MCF 10A (cell line): ENCODE measurements around the gene TLE6. TPM values are rescaled to one million over a fixed set of nuclear protein-coding genes. Genes with fewer than 3 reads are reported as not detected.

Experiments used
- BruUV-seq: library from RNA; stranded (reverse); fragments of 400-500 nt; replicated peaks from 2 replicates; lab custom pipeline; 2021; lab: Mats Ljungman, UMichigan
- CTCF ChIA-PET: fragments of 300-600 bp; sonication (Branson Sonifier 250); formaldehyde crosslinking; extraction: SDS; loops from one replicate; lab custom pipeline; 2021; ENCODE audit warnings: antibody characterized with exemption, inconsistent platforms; lab: Yijun Ruan, JAX
- POLR2A ChIA-PET: fragments of 300-600, 350-650 bp; sonication (Branson Sonifier 250); formaldehyde crosslinking; extraction: SDS; loops from one replicate; lab custom pipeline; 2020; ENCODE audit warnings: antibody characterized with exemption, inconsistent platforms; lab: Yijun Ruan, JAX
- DNase-seq: peaks from one replicate; pipeline ENCODE4 v3.0.0-alpha.2; 2018; ENCODE audit not compliant: unreplicated experiment
- H3K27ac Mint-ChIP-seq: one replicate; pipeline ENCODE4 v1.8.0; 2022; ENCODE audit warnings: mild to moderate bottlenecking, low read depth, mixed read lengths; ENCODE audit not compliant: unreplicated experiment
- H3K27me3 Mint-ChIP-seq: one replicate; pipeline ENCODE4 v1.8.0; 2022; ENCODE audit warnings: mixed read lengths; ENCODE audit not compliant: insufficient read depth, unreplicated experiment
- H3K36me3 Mint-ChIP-seq: one replicate; pipeline ENCODE4 v1.8.0; 2022; ENCODE audit warnings: mild to moderate bottlenecking, moderate library complexity, mixed read lengths; ENCODE audit not compliant: insufficient read depth, unreplicated experiment
- H3K4me1 Mint-ChIP-seq: one replicate; pipeline ENCODE4 v1.8.0; 2022; ENCODE audit warnings: mixed read lengths; ENCODE audit not compliant: insufficient read depth, unreplicated experiment
- H3K4me3 Mint-ChIP-seq: one replicate; pipeline ENCODE4 v1.8.0; 2022; ENCODE audit warnings: mild to moderate bottlenecking, moderate library complexity, mixed read lengths; ENCODE audit not compliant: unreplicated experiment
- H3K9me3 Mint-ChIP-seq: one replicate; pipeline ENCODE4 v1.8.0; 2022; ENCODE audit warnings: mixed read lengths; ENCODE audit not compliant: unreplicated experiment
- CTCF ChIP-seq: fragments of 200-600 bp; IDR thresholded peaks from one replicate; pipeline ENCODE4 v1.8.0; 2022; ENCODE audit warnings: antibody characterized with exemption, mild to moderate bottlenecking; ENCODE audit not compliant: unreplicated experiment
- intact Hi-C: fragments of 100-400 bp; cut with micrococcal nuclease; formaldehyde crosslinking; loops from 2 replicates; pipeline ENCODE4 v1.14.1; 2022
- total RNA-seq: library from RNA; stranded (reverse); gene quantifications from 2 replicates; pipeline ENCODE4 v1.2.3, GENCODE V29; 2022

TLE6 gene
- total RNA-seq, 1 experiment from 2014 or later: 0.89 TPM

GRCh38 chr19:3026768-3027167 is 49.4 kb downstream of the TLE6 start:
- Mint-ChIP-seq H3K27ac (no peak overlapping the region), H3K36me3 (no peaks in the 10 kb centered on the region), H3K27me3 (no peaks in the 10 kb centered on the region), H3K9me3 (no peaks in the 10 kb centered on the region), H3K4me3 (no peak overlapping the region), H3K4me1 (no peaks in the 10 kb centered on the region)
- ChIA-PET POLR2A (interaction anchor here (1.3 kb wide), 1 partner anchor 9 kb away, joined by 3 read pairs; no protein-coding TSS in a partner anchor), CTCF (interaction anchor here (0.6 kb wide), 1 partner anchor 402 kb away, joined by 3 read pairs; no protein-coding TSS in a partner anchor)
- TF ChIP-seq CTCF: no peak
- intact Hi-C loops: no loop called here
- DNase-seq: no peak
- no TSS peak for BruUV-seq

DNA sequence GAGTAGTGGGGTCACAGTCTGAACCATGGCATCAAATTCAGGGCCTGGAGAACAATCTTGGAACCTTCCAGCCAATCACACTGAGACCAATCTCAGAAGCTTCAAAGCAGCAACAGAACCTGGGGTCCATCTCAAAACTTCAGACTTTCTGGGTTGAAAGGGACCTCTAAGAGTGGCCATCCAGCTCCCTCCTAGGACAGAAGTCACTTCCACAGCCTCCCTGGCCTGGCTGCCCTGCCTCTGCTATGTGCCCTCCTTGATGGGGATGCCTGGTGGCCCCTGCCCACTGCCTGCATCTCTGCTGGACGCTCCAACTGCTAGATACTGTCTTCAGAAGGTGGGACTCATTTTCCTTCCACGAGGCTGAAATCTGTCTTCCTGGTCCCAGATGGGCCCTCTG is 49.9 kb downstream of the TLE6 start:
- H3K9me3 Mint-ChIP-seq: no peaks in the 10 kb centered on the region
- ChIA-PET CTCF (no interaction called here), POLR2A (interaction anchor here (0.6 to 1.3 kb wide), 2 partner anchors 9 to 77 kb away, joined by 3 to 4 read pairs; no protein-coding TSS in a partner anchor)
- intact Hi-C loops: no loop called here
- DNase-seq: no peak
- no peaks in the 10 kb centered on the region for H3K4me1 Mint-ChIP-seq
- no peak overlapping the region for H3K4me3 Mint-ChIP-seq
- no peaks in the 10 kb centered on the region for H3K27me3 Mint-ChIP-seq
- H3K36me3 Mint-ChIP-seq: no peaks in the 10 kb centered on the region
- TF ChIP-seq CTCF: no peak
- no peak overlapping the region for H3K27ac Mint-ChIP-seq
- BruUV-seq: no TSS peak

DNA sequence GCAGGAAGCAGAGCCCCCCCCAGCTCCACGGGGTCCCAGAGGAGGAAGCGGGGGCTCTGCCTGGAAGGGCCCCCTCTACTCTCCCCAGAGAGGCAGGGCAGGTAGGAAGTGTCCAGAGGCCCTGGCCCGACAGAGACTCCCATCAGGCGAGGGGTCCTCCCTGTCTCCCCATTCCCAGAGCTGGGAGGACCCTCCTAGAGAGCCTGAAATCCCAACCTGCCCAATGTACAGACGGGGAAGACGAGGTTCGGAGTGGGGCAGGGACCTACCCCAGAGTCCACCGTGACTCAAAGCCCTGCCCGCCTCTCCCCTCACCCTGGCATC is 50.6 kb downstream of the TLE6 start:
- Mint-ChIP-seq H3K27ac (no peak overlapping the region), H3K4me3 (peak overlapping the region; percentile 67), H3K27me3 (no peaks in the 10 kb centered on the region), H3K36me3 (no peaks in the 10 kb centered on the region), H3K4me1 (no peaks in the 10 kb centered on the region), H3K9me3 (no peaks in the 10 kb centered on the region)
- intact Hi-C loops: no loop called here
- BruUV-seq: no TSS peak
- no peak for DNase-seq
- CTCF ChIA-PET: interaction anchor here (0.8 kb wide), 1 partner anchor 28 kb away, joined by 7 read pairs; no protein-coding TSS in a partner anchor
- POLR2A ChIA-PET: interaction anchor here (1.3 kb wide), 1 partner anchor 8 kb away, joined by 3 read pairs; no protein-coding TSS in a partner anchor
- no peak for TF ChIP-seq CTCF

DNA sequence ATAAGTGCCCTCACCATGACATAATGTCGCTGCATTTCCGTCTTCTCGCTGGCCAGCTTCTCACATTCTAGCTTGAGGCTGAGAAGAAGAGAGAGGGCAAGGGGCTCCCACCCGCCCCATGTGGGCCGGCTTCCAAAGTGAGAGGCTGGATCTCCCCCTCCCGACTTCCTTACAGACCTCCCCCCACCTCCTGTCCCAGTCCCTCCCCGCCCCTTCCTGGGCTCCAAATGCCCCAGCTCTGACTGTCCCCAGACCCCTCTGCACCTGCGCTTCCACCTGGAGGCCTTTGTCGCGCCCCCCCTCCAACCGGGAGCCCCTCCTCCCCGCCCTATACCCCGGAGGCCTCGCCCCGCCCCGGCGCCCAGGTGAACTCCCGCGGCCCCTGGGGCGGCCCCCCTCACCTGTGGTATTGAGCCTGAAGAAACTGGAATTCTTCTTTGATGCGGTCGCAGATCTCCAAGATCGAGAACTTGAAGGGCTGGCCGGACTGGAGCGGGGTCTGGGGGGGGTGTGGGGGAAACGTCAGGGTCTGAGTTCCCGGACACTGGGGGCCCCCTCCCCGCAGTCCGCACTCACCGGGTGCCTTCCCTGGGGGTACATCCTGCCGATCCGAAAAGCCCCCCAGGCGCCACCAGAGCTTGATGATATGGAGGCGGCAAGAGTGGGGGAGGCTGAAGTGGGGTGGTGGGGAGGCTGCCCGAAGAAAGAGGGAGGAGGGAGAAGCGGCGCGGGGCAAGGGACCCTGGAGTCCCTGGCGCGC is 51.1 kb downstream of the TLE6 start:
- DNase-seq: no peak
- H3K36me3 Mint-ChIP-seq: no peaks in the 10 kb centered on the region
- CTCF ChIA-PET: interaction anchor here (0.8 kb wide), 1 partner anchor 29 kb away, joined by 7 read pairs; no protein-coding TSS in a partner anchor
- no peak overlapping the region for H3K27ac Mint-ChIP-seq
- H3K9me3 Mint-ChIP-seq: no peaks in the 10 kb centered on the region
- H3K27me3 Mint-ChIP-seq: no peaks in the 10 kb centered on the region
- BruUV-seq: no TSS peak
- POLR2A ChIA-PET: no interaction called here
- H3K4me3 Mint-ChIP-seq: peak overlapping the region; percentile 67
- TF ChIP-seq CTCF: no peak
- intact Hi-C loops: no loop called here
- no peaks in the 10 kb centered on the region for H3K4me1 Mint-ChIP-seq
